ENCODE measurements around the gene DCLRE1A.
"Not testable (repeated sequence)": the region's sequence is repeated elsewhere in the genome, so short reads cannot be mapped to it uniquely, and the experiment has no call there.

The DCLRE1A gene

GRCh38 chr10:113846036-113846435 lies 7.8 kb downstream of the DCLRE1A start:
- H3K9me3 ChIP-seq (ENCODE audit: control insufficient read depth, low read length): no peaks in the 10 kb centered on the region
- no peak overlapping the region for H2BK15ac ChIP-seq (ENCODE audit: low read depth, poor library complexity, severe bottlenecking)
- 100% methylated on average over 2 of the region's 2 CpGs for WGBS
- no peak overlapping the region for H2BK12ac ChIP-seq (ENCODE audit: low read length in 2 of 2)
- no peak overlapping the region for H3K4me2 ChIP-seq (ENCODE audit: low read length, poor library complexity, severe bottlenecking)
- no peak overlapping the region for H4K8ac ChIP-seq (ENCODE audit: low read length)
- H3K79me1 ChIP-seq (replicated peaks; ENCODE audit: low read length, poor library complexity, severe bottlenecking): peaks cover 3% of the 10 kb centered on the region
- H3K27ac ChIP-seq (ENCODE audit: low read length, poor library complexity, severe bottlenecking): no peak overlapping the region
- H2AK5ac ChIP-seq (ENCODE audit: low read length, severe bottlenecking): no peak overlapping the region
- no peaks in the 10 kb centered on the region for H3K27me3 ChIP-seq (ENCODE audit: control insufficient read depth in 1 of 2, insufficient read depth in 1 of 2, low read length in 2 of 2)
- no peak overlapping the region for H3K9ac ChIP-seq (ENCODE audit: low read length)
- H3K14ac ChIP-seq (ENCODE audit: low read length in 2 of 2): no peak overlapping the region
- H2BK120ac ChIP-seq (ENCODE audit: low read depth, low read length): no peak overlapping the region
- H3K4me3 ChIP-seq (ENCODE audit: insufficient read depth in 1 of 2, low read depth in 1 of 2, low read length in 2 of 2): no peak overlapping the region
- peaks cover 0 to 4% of the 10 kb centered on the region in 2 experiments for H3K36me3 ChIP-seq (ENCODE audit: control insufficient read depth in 1 of 2, insufficient read depth in 2 of 2, low read depth in 1 of 2, low read length in 2 of 2)
- no peak overlapping the region for H2BK5ac ChIP-seq (ENCODE audit: low read depth, low read length, poor library complexity, severe bottlenecking)
- H4K91ac ChIP-seq (ENCODE audit: low read length): no peak overlapping the region
- no peak for DNase-seq
- no peak overlapping the region for H2AFZ ChIP-seq (ENCODE audit: low read depth, low read length)
- no peaks in the 10 kb centered on the region for H3K4me1 ChIP-seq (ENCODE audit: control insufficient read depth, insufficient read depth, low read depth, low read length)
- no peak overlapping the region for H3K18ac ChIP-seq (ENCODE audit: low read depth in 1 of 2, low read length in 2 of 2)
- no peak overlapping the region for H3K4ac ChIP-seq (ENCODE audit: low read depth in 1 of 2, low read length in 2 of 2)
- no peak overlapping the region for H3K23ac ChIP-seq (ENCODE audit: low read length in 2 of 2)

DNA sequence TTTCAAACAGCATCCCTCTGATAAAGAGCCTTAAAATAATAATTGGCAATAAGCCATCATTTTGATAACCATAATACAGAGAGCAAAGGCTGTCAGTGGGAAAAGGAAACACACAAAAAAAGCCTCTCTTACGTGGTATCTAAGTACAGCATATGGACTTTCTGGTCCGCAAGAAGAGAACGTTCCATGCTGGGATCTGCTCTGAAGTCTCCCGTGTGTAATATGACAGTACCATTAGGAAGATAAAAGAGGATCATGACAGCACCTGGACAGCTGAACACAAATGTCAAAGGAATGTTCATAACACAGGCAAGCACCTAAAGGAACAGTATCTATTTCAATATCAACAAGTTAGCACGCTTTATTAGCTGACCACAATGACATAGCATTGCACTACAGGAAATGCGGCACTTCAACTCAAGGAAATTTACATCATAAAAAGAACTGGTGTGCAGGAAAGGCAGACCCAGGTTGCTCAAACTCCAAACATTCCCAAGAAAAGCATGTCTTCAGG lies 9.9 kb downstream of the DCLRE1A start:
- no peak overlapping the region for H4K8ac ChIP-seq (ENCODE audit: low read length)
- H3K4ac ChIP-seq (ENCODE audit: low read depth in 1 of 2, low read length in 2 of 2): no peak overlapping the region
- H3K9ac ChIP-seq (ENCODE audit: low read length): no peak overlapping the region
- H3K4me2 ChIP-seq (ENCODE audit: low read length, poor library complexity, severe bottlenecking): no peak overlapping the region
- H3K79me1 ChIP-seq (replicated peaks; ENCODE audit: low read length, poor library complexity, severe bottlenecking): no peaks in the 10 kb centered on the region
- H2BK12ac ChIP-seq (ENCODE audit: low read length in 2 of 2): no peak overlapping the region
- no peak overlapping the region for H3K14ac ChIP-seq (ENCODE audit: low read length in 2 of 2)
- H3K27me3 ChIP-seq (ENCODE audit: control insufficient read depth in 1 of 2, insufficient read depth in 1 of 2, low read length in 2 of 2): no peaks in the 10 kb centered on the region
- no peak overlapping the region for H4K91ac ChIP-seq (ENCODE audit: low read length)
- WGBS: 90% methylated on average over 6 of the region's 6 CpGs
- H3K4me3 ChIP-seq (ENCODE audit: insufficient read depth in 1 of 2, low read depth in 1 of 2, low read length in 2 of 2): no peak overlapping the region
- H3K9me3 ChIP-seq (ENCODE audit: control insufficient read depth, low read length): no peaks in the 10 kb centered on the region
- H3K23ac ChIP-seq (ENCODE audit: low read length in 2 of 2): no peak overlapping the region
- H2BK15ac ChIP-seq (ENCODE audit: low read depth, poor library complexity, severe bottlenecking): no peak overlapping the region
- no peak overlapping the region for H3K18ac ChIP-seq (ENCODE audit: low read depth in 1 of 2, low read length in 2 of 2)
- no peaks in the 10 kb centered on the region for H3K4me1 ChIP-seq (ENCODE audit: control insufficient read depth, insufficient read depth, low read depth, low read length)
- no peak overlapping the region for H3K27ac ChIP-seq (ENCODE audit: low read length, poor library complexity, severe bottlenecking)
- no peak overlapping the region for H2AK5ac ChIP-seq (ENCODE audit: low read length, severe bottlenecking)
- no peak overlapping the region for H2AFZ ChIP-seq (ENCODE audit: low read depth, low read length)
- peaks cover 0 to 4% of the 10 kb centered on the region in 2 experiments for H3K36me3 ChIP-seq (ENCODE audit: control insufficient read depth in 1 of 2, insufficient read depth in 2 of 2, low read depth in 1 of 2, low read length in 2 of 2)
- H2BK120ac ChIP-seq (ENCODE audit: low read depth, low read length): no peak overlapping the region
- H2BK5ac ChIP-seq (ENCODE audit: low read depth, low read length, poor library complexity, severe bottlenecking): no peak overlapping the region
- DNase-seq: no peak

DNA sequence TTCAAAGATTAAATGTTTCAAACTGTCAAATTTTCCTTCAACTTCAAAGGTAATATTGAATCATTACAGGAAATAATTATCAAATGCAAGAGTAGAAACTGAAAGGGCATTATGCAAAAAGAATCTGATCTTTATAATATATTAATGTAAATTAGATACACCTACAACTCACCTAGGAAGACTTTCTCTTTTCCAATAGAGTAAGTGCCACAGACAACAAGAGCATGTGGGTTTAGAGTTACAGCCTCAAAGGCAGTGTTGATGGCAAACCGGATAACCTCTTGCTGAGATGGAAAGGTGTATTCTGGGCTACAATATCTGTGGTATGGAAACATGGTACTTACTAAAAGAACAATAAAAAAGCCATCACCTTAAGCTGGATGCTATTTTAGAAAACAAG lies 11.7 kb downstream of the DCLRE1A start:
- H3K9me3 ChIP-seq (ENCODE audit: control insufficient read depth, low read length): no peaks in the 10 kb centered on the region
- H2BK12ac ChIP-seq (ENCODE audit: low read length in 2 of 2): no peak overlapping the region
- no peak for DNase-seq
- H3K18ac ChIP-seq (ENCODE audit: low read depth in 1 of 2, low read length in 2 of 2): no peak overlapping the region
- H3K23ac ChIP-seq (ENCODE audit: low read length in 2 of 2): no peak overlapping the region
- H2AK5ac ChIP-seq (ENCODE audit: low read length, severe bottlenecking): no peak overlapping the region
- H2AFZ ChIP-seq (ENCODE audit: low read depth, low read length): no peak overlapping the region
- no peak overlapping the region for H3K4me2 ChIP-seq (ENCODE audit: low read length, poor library complexity, severe bottlenecking)
- peaks cover 0 to 4% of the 10 kb centered on the region in 2 experiments for H3K36me3 ChIP-seq (ENCODE audit: control insufficient read depth in 1 of 2, insufficient read depth in 2 of 2, low read depth in 1 of 2, low read length in 2 of 2)
- H2BK120ac ChIP-seq (ENCODE audit: low read depth, low read length): no peak overlapping the region
- H3K9ac ChIP-seq (ENCODE audit: low read length): no peak overlapping the region
- H3K4me3 ChIP-seq (ENCODE audit: insufficient read depth in 1 of 2, low read depth in 1 of 2, low read length in 2 of 2): no peak overlapping the region
- H3K79me1 ChIP-seq (replicated peaks; ENCODE audit: low read length, poor library complexity, severe bottlenecking): no peaks in the 10 kb centered on the region
- H2BK5ac ChIP-seq (ENCODE audit: low read depth, low read length, poor library complexity, severe bottlenecking): no peak overlapping the region
- 71% methylated on average over 1 of the region's 1 CpG for WGBS
- H3K4me1 ChIP-seq (ENCODE audit: control insufficient read depth, insufficient read depth, low read depth, low read length): no peaks in the 10 kb centered on the region
- H4K91ac ChIP-seq (ENCODE audit: low read length): no peak overlapping the region
- H3K4ac ChIP-seq (ENCODE audit: low read depth in 1 of 2, low read length in 2 of 2): no peak overlapping the region
- H4K8ac ChIP-seq (ENCODE audit: low read length): no peak overlapping the region
- no peak overlapping the region for H3K27ac ChIP-seq (ENCODE audit: low read length, poor library complexity, severe bottlenecking)
- no peaks in the 10 kb centered on the region for H3K27me3 ChIP-seq (ENCODE audit: control insufficient read depth in 1 of 2, insufficient read depth in 1 of 2, low read length in 2 of 2)
- H2BK15ac ChIP-seq (ENCODE audit: low read depth, poor library complexity, severe bottlenecking): no peak overlapping the region
- no peak overlapping the region for H3K14ac ChIP-seq (ENCODE audit: low read length in 2 of 2)

DNA sequence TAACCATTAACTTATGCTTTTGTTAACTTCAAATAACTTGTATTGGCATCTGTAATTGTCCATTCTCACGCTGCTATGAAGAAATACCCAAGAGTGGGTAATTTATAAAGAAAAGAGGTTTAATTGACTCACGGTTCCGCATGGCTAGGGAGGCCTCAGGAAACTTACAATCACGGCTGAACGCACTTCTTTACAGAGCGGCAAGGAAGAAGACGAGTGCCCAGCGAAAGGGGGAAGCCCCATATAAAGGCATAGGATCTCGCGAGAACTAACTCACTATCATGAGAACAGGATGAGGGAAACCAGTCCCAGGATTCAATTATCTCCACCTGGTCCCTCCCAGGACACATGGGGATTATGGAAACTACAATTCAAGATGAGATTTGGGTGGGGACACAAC lies 25.3 kb downstream of the DCLRE1A start:
- H2BK15ac ChIP-seq (ENCODE audit: low read depth, poor library complexity, severe bottlenecking); H4K8ac ChIP-seq (ENCODE audit: low read length); H2AK5ac ChIP-seq (ENCODE audit: low read length, severe bottlenecking); H2AFZ ChIP-seq (ENCODE audit: low read depth, low read length); H3K36me3 ChIP-seq (ENCODE audit: control insufficient read depth in 1 of 2, insufficient read depth in 2 of 2, low read depth in 1 of 2, low read length in 2 of 2); H3K9me3 ChIP-seq (ENCODE audit: control insufficient read depth, low read length); H3K4ac ChIP-seq (ENCODE audit: low read depth in 1 of 2, low read length in 2 of 2); H3K9ac ChIP-seq (ENCODE audit: low read length); H2BK12ac ChIP-seq (ENCODE audit: low read length in 2 of 2); H3K27me3 ChIP-seq (ENCODE audit: control insufficient read depth in 1 of 2, insufficient read depth in 1 of 2, low read length in 2 of 2); H3K4me2 ChIP-seq (ENCODE audit: low read length, poor library complexity, severe bottlenecking); H3K23ac ChIP-seq (ENCODE audit: low read length in 2 of 2); H3K14ac ChIP-seq (ENCODE audit: low read length in 2 of 2); H2BK120ac ChIP-seq (ENCODE audit: low read depth, low read length); DNase-seq; H3K27ac ChIP-seq (ENCODE audit: low read length, poor library complexity, severe bottlenecking); H3K4me1 ChIP-seq (ENCODE audit: control insufficient read depth, insufficient read depth, low read depth, low read length); H3K79me1 ChIP-seq (replicated peaks; ENCODE audit: low read length, poor library complexity, severe bottlenecking); H3K4me3 ChIP-seq (ENCODE audit: insufficient read depth in 1 of 2, low read depth in 1 of 2, low read length in 2 of 2); H4K91ac ChIP-seq (ENCODE audit: low read length); H2BK5ac ChIP-seq (ENCODE audit: low read depth, low read length, poor library complexity, severe bottlenecking); H3K18ac ChIP-seq (ENCODE audit: low read depth in 1 of 2, low read length in 2 of 2): not testable (repeated sequence)
- 94% methylated on average over 10 of the region's 10 CpGs for WGBS

Measured in mesenchymal stem cell (in vitro differentiated cells and primary cell).